IPS DF 6.9 (cell line): ENCODE data around the gene BCAN.

Experiments used
- DNase-seq: peaks from one replicate; pipeline ENCODE4 v3.0.0-alpha.2; 2013; ENCODE audit warnings: low read depth, low spot score
- H3K27ac ChIP-seq: one replicate; pipeline ENCODE4 v1.5.1; 2013; ENCODE audit warnings: low read length, control low read depth
- H3K27me3 ChIP-seq: 2 replicates; pipeline ENCODE4 v1.6.1; 2013; ENCODE audit warnings: mild to moderate bottlenecking, low read length; ENCODE audit not compliant: control insufficient read depth, insufficient read depth
- H3K36me3 ChIP-seq: 2 replicates; pipeline ENCODE4 v1.6.1; 2013; ENCODE audit warnings: low read length; ENCODE audit not compliant: control insufficient read depth, insufficient read depth
- H3K4me1 ChIP-seq: 2 replicates; pipeline ENCODE4 v1.6.1; 2013; ENCODE audit warnings: low read length; ENCODE audit not compliant: control insufficient read depth, insufficient read depth
- H3K4me3 ChIP-seq: 2 replicates; pipeline ENCODE4 v1.5.1; 2013; ENCODE audit warnings: mild to moderate bottlenecking, low read length
- H3K9me3 ChIP-seq: 2 replicates; pipeline ENCODE4 v1.6.1; 2013; ENCODE audit warnings: low read length, inconsistent platforms; ENCODE audit not compliant: control insufficient read depth, insufficient read depth
- WGBS: extraction: QIAGEN DNeasy Blood & Tissue Kit; methylation state at CpG from one replicate; pipeline ENCODE4 v1.1.7; 2013; ENCODE audit warnings: mixed read lengths, missing lambda C conversion rate; ENCODE audit not compliant: insufficient read length, insufficient coverage; 5-methylcytosine and 5-hydroxymethylcytosine counted together

BCAN gene

DNA sequence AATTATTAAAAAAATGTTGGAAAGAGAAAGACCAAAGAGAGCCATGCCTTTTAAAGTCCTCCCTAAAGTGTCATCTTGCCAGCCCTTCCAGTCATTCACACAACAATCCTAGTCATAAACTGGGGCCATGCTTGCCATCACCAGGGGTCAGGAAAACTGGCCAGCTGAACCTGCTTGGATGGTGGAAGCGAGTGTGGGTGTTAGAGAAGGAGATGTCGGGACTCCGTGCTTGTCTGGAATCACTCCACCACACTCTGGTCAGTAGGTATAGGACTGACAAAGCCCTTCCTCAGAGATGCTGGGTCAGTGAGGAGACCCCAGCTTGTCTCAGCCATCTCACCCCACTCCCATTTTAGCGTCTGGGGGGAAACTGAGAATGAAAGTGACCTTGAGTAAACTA lies 26.0 kb upstream of the BCAN start:
- no peak overlapping the region for H3K27ac ChIP-seq
- WGBS, result no CpG with 5 or more reads among the region's 4 CpGs
- H3K4me1 ChIP-seq, result no peaks in the 10 kb centered on the region
- H3K36me3 ChIP-seq, result no peaks in the 10 kb centered on the region
- no peak for DNase-seq
- no peaks in the 10 kb centered on the region for H3K9me3 ChIP-seq
- no peak overlapping the region for H3K4me3 ChIP-seq
- no peaks in the 10 kb centered on the region for H3K27me3 ChIP-seq

DNA sequence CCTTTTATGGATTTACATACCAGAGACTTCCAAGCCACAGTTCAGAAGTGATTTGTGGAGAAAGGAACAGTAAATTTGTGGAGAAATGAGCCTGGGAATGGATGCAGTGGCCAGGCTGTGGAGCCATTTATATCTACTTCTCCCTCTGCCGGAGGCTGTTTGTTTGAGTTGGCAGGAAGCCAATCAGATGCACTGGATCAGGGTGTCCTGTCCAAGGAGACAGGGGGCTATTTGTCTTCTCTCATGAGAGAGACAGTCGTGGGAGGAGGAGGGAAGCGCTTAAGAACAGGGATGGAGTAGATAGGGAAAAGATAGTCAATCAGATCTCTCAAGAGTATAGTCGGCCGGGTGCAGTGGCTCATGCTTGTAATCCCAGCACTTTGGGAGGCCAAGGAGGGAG lies 25.5 kb upstream of the BCAN start:
- no peaks in the 10 kb centered on the region for H3K4me1 ChIP-seq
- no peaks in the 10 kb centered on the region for H3K27me3 ChIP-seq
- H3K4me3 ChIP-seq, result no peak overlapping the region
- H3K9me3 ChIP-seq, result no peaks in the 10 kb centered on the region
- WGBS, result no CpG with 5 or more reads among the region's 5 CpGs
- H3K36me3 ChIP-seq, result no peaks in the 10 kb centered on the region
- no peak for DNase-seq
- H3K27ac ChIP-seq, result no peak overlapping the region

DNA sequence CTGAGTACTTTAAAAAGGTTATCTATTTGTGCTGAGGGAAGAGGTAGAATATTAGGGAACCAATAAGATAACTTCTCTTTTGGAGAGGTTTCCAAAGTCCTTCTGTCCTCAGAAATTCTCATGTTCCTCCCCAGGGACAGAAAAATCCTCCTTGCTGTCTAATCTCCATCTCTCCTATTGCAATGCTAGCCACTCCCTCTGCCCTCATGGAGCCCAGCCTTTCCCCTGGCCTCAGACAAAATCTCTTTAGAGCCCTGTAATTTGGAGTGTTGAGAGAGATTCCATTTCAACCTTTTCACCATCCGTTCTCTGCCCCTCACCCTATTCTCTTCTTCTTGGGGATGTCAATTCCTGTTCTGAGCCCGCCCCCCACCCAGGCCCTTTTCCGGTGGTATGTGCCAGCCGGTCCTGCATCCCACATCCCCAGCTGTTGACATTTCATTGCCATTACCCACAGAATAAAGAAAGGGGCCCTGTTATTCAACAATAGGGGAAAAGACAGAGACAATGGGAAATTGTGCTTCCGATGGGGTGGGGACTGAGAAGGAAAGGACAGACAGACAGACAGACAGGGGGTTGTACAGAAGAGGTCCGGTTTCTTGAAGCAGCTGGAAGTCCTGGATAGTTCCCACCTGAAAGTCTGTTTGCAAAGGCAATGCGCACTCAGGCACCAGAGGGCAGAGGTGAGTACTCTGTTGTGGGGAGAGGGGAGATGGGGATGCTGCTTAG lies 22.9 kb upstream of the BCAN start, which contains the start of gene HAPLN2:
TSS of gene HAPLN2 (plus strand) at position 563 of the 729 bp plus-strand sequence. CDS start 4,076 bp downstream, outside the sequence.
- Histone ChIP-seq H3K36me3 (no peaks in the 10 kb centered on the region), H3K4me3 (no peak within 1 kb of the TSS), H3K27ac (no peak within 1 kb of the TSS), H3K9me3 (no peaks in the 10 kb centered on the region), H3K27me3 (peaks cover 11% of the 10 kb centered on the region), H3K4me1 (peaks cover 3% of the 10 kb centered on the region; the same call in 1 of the 2 replicates)
- no peak for DNase-seq
- WGBS, result no CpG with 5 or more reads among the region's 7 CpGs

DNA sequence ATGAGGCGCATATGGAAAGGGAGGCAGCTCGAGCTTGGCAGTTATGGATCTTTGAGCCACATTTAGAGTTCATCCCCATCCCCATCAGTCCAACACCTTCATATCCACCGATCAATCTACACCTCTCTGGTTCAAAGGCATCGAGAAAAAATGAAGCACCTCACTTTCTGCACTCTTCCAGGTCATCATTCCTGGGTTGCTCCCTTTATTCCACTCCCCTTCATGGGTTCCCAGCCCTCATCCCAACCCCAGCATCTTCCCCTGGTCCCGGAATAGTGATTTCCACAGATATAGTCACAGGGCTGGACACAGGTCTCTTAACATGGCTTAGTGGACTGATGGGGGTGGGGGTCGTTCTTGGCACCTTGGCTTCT lies 22.3 kb upstream of the BCAN start:
- no CpG with 5 or more reads among the region's 6 CpGs for WGBS
- Histone ChIP-seq H3K27me3 (peaks cover 17% of the 10 kb centered on the region), H3K27ac (no peak overlapping the region), H3K36me3 (no peaks in the 10 kb centered on the region), H3K4me3 (no peak overlapping the region), H3K4me1 (peaks cover 3% of the 10 kb centered on the region; the same call in 1 of the 2 replicates), H3K9me3 (no peaks in the 10 kb centered on the region)
- no peak for DNase-seq

DNA sequence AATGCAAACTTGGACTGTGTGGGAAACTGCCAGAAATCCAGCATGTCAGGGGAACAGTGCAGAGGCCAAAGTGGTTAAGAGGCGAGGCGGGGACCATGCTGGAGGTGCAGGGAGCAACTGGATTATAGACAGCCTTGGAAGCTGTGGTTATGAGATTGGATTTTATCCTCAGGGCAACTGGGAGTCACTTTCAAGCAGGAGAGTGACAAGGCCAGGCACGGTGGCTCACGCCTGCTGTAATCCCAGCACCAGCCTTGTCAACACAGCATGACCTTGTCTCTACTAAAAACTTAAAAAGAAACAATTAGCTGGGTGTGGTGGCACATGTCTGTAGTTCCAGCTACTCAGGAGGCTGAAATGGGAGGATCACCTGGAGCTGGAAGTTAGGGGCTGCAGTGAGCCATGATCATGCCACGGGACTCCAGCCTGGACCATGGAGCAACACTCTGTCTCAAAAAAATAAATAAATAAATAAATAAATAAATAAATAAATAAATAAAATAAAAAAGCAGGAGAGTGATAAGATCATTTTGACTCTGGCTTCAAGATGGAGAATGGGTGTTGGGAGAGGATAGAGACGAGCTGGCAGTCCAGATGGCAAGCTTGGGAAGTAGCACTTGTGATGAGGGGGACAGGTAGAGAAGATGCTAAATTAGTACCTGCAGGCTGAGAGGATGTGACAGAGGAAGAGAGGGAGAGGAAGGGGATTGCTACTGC lies 19.2 kb upstream of the BCAN start:
- Histone ChIP-seq H3K36me3 (no peaks in the 10 kb centered on the region), H3K27me3 (peaks cover 27% of the 10 kb centered on the region), H3K4me3 (no peak overlapping the region), H3K27ac (no peak overlapping the region), H3K4me1 (peaks cover 7% of the 10 kb centered on the region), H3K9me3 (no peaks in the 10 kb centered on the region)
- no CpG with 5 or more reads among the region's 6 CpGs for WGBS
- DNase-seq, result no peak

DNA sequence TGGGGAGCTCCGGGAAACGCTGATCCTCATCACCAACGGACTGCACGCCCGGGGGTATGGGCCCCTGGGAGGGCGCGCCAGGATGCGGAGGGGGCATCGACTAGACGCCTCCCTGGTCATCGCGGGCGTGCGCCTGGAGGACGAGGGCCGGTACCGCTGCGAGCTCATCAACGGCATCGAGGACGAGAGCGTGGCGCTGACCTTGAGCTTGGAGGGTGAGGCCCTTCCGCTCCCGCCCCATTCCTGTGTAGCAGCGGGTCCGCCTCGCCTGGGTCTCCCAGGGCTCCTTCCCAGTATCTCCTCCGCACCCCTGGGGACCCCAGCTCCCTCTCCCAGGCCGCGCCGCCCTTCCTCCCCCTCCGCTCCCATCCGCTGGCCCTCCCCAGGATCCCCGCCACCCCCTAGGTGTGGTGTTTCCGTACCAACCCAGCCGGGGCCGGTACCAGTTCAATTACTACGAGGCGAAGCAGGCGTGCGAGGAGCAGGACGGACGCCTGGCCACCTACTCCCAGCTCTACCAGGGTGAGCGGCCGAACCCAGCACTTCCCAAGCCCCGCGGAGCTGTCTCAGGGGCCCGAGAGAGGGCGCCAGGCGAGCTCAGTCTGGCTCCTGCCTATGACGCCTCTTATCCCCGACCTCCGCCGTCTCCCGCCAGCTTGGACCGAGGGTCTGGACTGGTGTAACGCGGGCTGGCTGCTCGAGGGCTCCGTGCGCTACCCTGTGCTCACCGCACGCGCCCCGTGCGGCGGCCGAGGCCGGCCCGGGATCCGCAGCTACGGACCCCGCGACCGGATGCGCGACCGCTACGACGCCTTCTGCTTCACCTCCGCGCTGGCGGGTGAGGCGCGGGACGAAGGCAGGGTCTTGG lies 17.7 kb upstream of the BCAN start:
- H3K27me3 ChIP-seq, result peaks cover 27% of the 10 kb centered on the region
- no peak overlapping the region for H3K27ac ChIP-seq
- H3K9me3 ChIP-seq, result no peaks in the 10 kb centered on the region
- no peaks in the 10 kb centered on the region for H3K36me3 ChIP-seq
- H3K4me1 ChIP-seq, result peaks cover 7% of the 10 kb centered on the region
- H3K4me3 ChIP-seq, result peak overlapping the region; percentile 38; the same call in 1 of the 2 replicates
- no CpG with 5 or more reads among the region's 87 CpGs for WGBS
- no peak for DNase-seq

DNA sequence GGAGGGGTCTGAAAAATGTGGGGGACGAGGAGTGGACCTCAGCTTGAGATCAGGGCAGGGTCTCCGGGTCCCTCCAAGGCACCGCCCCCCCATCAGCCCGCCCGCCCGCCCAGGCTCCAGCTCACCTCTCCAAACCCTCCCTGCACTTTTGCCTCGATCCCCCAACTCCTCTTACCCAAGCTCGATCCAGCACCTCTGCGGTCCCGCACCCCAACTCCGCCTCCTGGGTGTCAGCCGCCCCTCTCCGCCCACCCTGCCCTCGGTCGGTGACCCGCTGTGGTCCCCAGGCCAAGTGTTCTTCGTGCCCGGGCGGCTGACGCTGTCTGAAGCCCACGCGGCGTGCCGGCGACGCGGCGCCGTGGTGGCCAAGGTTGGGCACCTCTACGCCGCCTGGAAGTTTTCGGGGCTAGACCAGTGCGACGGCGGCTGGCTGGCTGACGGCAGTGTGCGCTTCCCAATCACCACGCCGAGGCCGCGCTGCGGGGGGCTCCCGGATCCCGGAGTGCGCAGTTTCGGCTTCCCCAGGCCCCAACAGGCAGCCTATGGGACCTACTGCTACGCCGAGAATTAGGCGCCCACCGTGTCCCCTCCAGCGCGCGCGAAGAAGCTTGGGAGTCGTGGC lies 17.0 kb upstream of the BCAN start:
- Histone ChIP-seq H3K4me1 (peaks cover 7% of the 10 kb centered on the region), H3K36me3 (no peaks in the 10 kb centered on the region), H3K4me3 (peak overlapping the region; percentile 38; the same call in 1 of the 2 replicates), H3K27me3 (peaks cover 27% of the 10 kb centered on the region), H3K27ac (no peak overlapping the region), H3K9me3 (no peaks in the 10 kb centered on the region)
- no peak for DNase-seq
- WGBS, result no CpG with 5 or more reads among the region's 55 CpGs

DNA sequence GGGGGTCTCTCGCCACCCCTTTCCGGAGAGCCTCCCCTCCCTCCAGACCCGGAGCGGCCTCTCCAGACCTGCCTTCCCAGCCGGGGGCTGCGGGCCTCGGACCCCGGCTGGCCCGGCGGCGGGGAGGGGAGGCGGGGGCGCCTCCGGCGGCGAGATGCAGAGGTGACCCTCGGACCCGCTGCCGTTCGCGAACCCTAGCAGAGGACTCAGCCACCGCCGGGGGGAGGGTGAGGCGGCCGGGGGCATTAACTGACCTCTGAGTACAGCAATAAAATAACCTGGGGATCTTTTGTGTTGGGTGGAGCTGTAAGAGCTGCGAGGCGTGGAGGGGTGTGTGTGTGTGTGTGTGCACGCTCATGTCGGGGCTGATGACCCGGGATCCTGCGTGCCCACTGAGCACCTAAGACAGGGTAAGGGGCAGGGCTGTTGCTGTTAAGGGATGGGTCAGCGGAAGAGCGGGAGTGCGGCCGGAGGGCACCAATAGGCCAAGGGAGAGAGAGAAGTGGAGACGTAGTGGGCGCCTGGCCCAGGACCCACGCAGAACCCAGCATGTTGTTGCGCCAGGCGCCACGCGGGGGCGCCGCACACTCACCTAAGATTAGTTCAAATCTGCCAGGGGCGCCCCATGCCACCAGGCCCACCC lies 16.4 kb upstream of the BCAN start:
- H3K36me3 ChIP-seq, result no peaks in the 10 kb centered on the region
- peak overlapping the region; percentile 37; the same call in 1 of the 2 replicates for H3K4me3 ChIP-seq
- no peak for DNase-seq
- no peaks in the 10 kb centered on the region for H3K9me3 ChIP-seq
- H3K4me1 ChIP-seq, result peaks cover 7% of the 10 kb centered on the region
- no peak overlapping the region for H3K27ac ChIP-seq
- H3K27me3 ChIP-seq, result peaks cover 27% of the 10 kb centered on the region
- WGBS, result no CpG with 5 or more reads among the region's 45 CpGs

DNA sequence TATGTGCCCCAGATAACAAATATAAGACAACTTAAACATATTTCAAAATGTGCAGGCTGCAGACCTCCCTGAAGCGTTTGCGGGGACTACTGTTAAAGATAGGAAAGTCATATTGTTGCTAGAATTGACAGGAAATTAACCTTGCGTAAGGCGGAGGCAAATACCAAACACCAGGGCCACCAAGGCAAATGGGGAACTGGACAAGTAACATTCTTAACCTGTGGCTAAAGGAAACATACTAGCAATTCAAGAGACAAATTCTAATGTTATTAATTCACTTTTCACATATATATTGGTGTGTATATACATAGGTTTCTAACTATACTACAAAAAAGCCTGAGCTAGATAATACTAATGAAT lies 15.9 kb upstream of the BCAN start:
- Histone ChIP-seq H3K27ac (no peak overlapping the region), H3K4me1 (peaks cover 8% of the 10 kb centered on the region), H3K9me3 (no peaks in the 10 kb centered on the region), H3K4me3 (no peak overlapping the region), H3K27me3 (peaks cover 27% of the 10 kb centered on the region), H3K36me3 (no peaks in the 10 kb centered on the region)
- DNase-seq, result no peak
- no CpG with 5 or more reads among the region's 4 CpGs for WGBS
